Fibroblast of skin of left quadriceps (primary cell): Measurements from ENCODE around the gene SFTPA1.
"Not testable (repeated sequence)": the region's sequence is repeated elsewhere in the genome, so short reads cannot be mapped to it uniquely, and the experiment has no call there.

Experiments
- DNase-seq, 2 experiments: peaks; one replicate each; pipeline ENCODE4 v3.0.0-alpha.2; 2013; ENCODE audit warnings: low read depth in 2 of 2

SFTPA1 gene

DNA sequence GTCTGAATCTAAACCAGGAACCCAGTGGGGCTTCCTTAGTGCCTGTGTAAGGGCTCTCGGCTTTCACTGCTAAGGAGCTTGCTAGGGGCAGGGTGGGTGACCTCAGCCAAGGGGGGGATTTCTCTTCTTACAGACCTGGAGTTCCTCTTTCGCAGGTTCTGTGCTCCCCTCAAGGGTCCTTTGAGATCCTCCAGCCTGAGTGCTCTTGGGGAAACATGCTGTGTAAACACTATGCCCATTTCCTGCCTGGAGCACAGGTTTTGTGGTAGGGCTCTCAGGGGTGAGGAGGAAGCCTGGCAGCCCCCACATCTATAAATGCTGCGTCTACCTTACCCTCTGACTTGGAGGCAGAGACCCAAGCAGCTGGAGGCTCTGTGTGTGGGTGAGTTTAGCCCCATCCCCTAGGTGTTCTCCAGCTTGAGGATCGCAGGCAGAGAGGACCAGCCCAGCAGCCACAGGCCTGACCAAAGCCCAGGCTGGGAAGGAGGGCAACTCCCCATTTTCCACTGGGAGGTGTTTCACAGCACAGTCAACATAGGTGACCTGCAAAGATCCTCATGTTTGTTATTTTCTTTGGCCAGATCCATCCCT is at the start of gene SFTPA1:
TSS of gene SFTPA1 (plus strand) at position 339 of the 591 bp plus-strand sequence. CDS start 887 bp downstream, outside the sequence.
- no peak for DNase-seq

DNA sequence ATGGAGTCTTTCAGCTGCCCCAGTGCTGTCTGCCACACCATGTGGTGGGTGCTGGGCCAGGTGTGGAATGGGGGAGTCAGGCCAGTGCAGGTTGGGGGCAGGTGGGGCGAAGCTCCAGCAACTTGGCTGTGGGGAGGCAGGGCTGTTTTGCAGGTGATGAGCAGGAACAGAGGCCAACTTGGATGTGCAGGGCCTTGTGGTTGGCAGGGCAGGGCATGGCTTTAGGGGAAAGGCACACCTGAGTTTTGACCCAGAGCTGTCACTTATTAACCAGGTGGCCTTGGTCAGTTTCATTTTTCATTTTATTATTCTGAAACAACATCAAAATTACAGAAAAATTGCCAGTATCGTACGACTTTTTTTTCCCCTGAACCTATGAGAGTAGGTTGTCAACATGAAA is 49.5 kb upstream of the SFTPA1 start:
- DNase-seq: no peak

- peak; percentile 21 to 32 for DNase-seq
Measured at GRCh38 chr10:79562135-79562756, 48.5 kb upstream of the SFTPA1 start.

GRCh38 chr10:79563426-79563825 is 47.3 kb upstream of the SFTPA1 start:
- DNase-seq: no peak

DNA sequence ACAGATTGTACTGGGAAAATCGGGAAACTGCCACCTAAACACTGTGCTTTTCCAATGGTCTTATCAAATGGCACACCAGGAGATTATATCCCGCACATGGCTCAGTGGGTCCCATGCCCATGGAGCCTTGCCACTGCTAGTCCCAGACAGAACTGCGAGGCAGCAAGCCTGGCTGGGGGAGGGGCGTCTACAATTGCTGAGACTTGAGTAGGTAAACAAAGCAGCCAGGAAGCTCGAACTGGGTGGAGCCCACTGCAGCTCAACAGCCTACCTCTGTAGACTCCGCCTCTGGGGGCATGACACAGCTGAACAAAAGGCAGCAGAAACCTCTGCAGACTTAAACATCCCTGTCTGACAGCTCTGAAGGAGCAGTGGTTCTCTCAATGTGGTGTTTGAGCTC is 40.1 kb upstream of the SFTPA1 start:
- not testable (repeated sequence) for DNase-seq

DNA sequence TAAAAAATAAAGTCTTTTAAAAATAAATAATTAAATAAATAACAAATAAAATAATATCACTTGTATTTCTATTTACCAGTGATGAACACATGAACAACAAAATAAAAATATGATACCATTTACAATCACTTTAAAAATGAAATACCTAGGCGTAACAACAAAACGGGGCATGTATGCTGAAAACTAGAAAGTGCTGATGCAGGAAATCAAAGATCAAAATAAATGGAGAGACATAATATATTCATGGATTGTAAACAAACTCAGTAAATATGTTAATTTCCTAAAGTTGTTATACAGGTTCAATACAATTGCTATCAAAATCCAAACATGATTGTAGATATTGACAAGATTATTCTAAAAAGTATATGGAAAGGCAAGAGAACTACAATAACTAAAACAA is 31.4 kb upstream of the SFTPA1 start:
- no peak for DNase-seq

- DNase-seq: no peak
Measured at GRCh38 chr10:79581044-79581443, 29.7 kb upstream of the SFTPA1 start.

GRCh38 chr10:79582096-79582495 is 28.6 kb upstream of the SFTPA1 start:
- no peak for DNase-seq

GRCh38 chr10:79582954-79583353 is 27.8 kb upstream of the SFTPA1 start:
- not testable (repeated sequence) for DNase-seq

GRCh38 chr10:79583488-79584024 is 27.2 kb upstream of the SFTPA1 start:
- DNase-seq: no peak

- no peak for DNase-seq
Measured at GRCh38 chr10:79585870-79586527, 24.7 kb upstream of the SFTPA1 start.

GRCh38 chr10:79586933-79587332 is 23.8 kb upstream of the SFTPA1 start:
- no peak for DNase-seq

DNA sequence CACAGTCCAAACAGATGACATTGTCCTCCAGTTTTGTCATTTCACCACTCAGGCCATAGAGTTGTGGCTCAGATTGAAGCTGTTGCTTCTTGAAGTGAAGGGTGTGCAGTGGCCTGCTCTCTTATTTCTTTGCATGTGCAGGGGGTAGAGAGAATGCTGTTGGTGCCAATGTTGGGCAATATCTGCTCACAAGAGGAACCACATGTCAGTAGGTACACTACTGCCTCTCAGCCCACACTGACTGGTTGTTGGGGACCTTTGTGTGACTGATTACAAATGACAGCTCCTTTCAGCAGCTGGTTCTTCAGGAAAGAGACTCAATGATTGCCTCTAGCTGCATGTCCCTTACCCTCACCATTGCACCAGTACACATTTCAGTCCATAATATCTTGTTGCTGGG is 21.9 kb upstream of the SFTPA1 start:
- no peak for DNase-seq

DNA sequence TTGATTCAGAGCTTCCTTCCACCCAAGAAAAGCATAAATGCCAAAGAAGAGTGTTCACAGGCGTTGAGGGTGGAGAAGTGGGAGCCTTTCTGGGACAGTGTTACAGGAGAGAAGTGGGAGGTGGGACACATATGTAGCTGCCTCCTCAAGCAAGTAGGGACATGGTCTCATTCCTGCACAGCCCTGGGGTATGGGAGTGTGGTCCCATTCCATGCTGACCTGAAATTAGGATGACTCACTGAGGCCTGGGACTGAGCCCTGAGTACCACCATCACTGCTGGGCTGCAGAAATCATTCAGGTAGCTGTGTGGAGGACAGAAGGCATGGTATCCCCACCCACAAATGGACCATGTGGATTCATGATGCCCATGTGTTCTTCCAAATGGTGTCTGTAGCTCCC is 17.4 kb upstream of the SFTPA1 start:
- no peak for DNase-seq

GRCh38 chr10:79594565-79594964 is 16.2 kb upstream of the SFTPA1 start:
- DNase-seq: not testable (repeated sequence)

GRCh38 chr10:79595510-79595909 is 15.2 kb upstream of the SFTPA1 start:
- DNase-seq: no peak

- DNase-seq: not testable (repeated sequence)
Measured at GRCh38 chr10:79599644-79600043, 11.1 kb upstream of the SFTPA1 start.

DNA sequence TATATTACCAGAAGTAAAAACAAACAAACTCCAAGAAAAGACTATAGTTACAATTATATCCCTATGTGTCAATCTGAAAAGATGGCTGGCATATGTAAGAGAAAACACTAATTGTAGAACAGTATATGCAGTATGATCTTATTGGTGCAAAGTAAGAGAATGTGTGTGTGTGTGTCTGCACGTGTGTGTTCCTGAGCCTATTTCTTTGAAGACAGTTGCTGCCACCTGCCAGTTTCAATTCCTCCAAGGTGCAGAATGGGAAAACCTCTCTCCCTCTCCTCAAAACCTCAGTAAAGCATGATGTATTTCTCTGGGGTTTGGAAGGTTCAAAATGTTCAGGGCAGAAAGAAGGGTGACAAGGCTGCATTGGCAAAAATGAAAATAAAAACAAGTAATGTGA is 8.8 kb upstream of the SFTPA1 start:
- no peak for DNase-seq

GRCh38 chr10:79602953-79603352 is 7.8 kb upstream of the SFTPA1 start:
- DNase-seq: no peak

DNA sequence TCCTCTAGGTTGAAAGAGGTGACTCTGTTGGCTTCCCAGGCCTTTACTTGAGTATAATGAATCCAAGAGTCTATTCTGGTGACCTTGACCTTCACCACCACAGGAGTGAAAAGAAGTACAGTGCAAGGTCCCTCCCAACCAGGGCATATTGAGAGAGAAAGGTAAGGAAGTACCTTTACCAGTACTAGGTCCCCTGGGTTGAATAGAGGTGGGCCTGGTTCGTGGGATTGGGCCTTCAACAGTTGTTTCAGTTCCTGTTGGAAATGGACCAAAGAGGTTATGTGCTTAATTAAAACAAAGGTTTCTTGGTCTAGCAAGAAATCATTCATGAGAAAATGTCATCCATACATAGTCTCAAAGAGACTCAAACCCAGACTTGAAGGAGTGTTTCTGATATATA is 6.4 kb upstream of the SFTPA1 start:
- no peak for DNase-seq

- DNase-seq: no peak
Measured at GRCh38 chr10:79605308-79605707, 5.4 kb upstream of the SFTPA1 start.

- peak; percentile 3 to 5 for DNase-seq
Measured at GRCh38 chr10:79608505-79609375, 2.0 kb upstream of the SFTPA1 start.
